H1 (cell line): ENCODE measurements around the gene LRRTM3. TPM values are rescaled to one million over a fixed set of nuclear protein-coding genes. Genes with fewer than 3 reads are reported as not detected.

Experiments
- polyA plus RNA-seq, 7 experiments: library from polyadenylated mRNA; depleted of rRNA in 3 of 7; stranded (reverse) in 5 of 7; unstranded in 2 of 7; fragments of >200 nt in 5 of 7; fragments of 200-250 nt in 2 of 7; gene quantifications; 1 replicate in 5 of 7; 2 replicates in 1 of 7; 4 replicates in 1 of 7; pipeline versions ENCODE4 v1.2.1 to v1.2.3, GENCODE V29; 2011 to 2013; ENCODE audit warnings: missing spikeins in 2 of 7, mixed read lengths in 2 of 7
- total RNA-seq: library from RNA; stranded (reverse); fragmentation: NEBNext Ultra II Directional; extraction: Animal tissue kit (Norgen Biotek cat#: 25700); gene quantifications from 2 replicates; pipeline ENCODE4 v1.2.1, GENCODE V29; 2021
- TF ChIP-seq, protein P1 (sequence below): fragments of 300-600 bp; sonication (generic); IDR thresholded peaks from 2 replicates; pipeline ENCODE4 v1.7.1; 2012; ENCODE audit warnings: low read length, moderate library complexity, mild to moderate bottlenecking, inconsistent platforms; ENCODE audit not compliant: insufficient replicate concordance

LRRTM3 gene
- total and polyA plus RNA-seq, 2 of the 8 experiments (the other 6 are each of a cell fraction or from before 2014, with no cell fraction given) = 0.33 to 0.48 TPM

DNA sequence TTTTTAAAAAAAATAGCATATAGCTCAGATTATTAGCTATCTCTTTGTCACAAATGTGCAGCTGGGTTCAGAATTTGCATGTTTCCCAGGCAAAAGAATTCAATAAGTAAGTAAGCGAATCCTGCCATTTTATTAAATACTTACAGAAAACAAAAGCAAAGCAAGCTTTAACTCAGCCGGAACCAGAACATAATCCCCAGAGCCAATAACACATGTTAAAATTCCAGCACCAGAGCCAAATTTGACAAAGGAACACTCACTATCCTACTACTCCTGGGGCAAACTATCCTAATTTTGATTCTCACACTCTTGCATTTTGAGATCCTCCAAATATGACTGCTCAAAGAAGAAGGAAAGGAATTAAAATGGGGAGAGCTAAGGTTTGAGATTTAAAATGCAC lies 32.6 kb downstream of the LRRTM3 start (continued):
- TF ChIP-seq, protein P1, sequence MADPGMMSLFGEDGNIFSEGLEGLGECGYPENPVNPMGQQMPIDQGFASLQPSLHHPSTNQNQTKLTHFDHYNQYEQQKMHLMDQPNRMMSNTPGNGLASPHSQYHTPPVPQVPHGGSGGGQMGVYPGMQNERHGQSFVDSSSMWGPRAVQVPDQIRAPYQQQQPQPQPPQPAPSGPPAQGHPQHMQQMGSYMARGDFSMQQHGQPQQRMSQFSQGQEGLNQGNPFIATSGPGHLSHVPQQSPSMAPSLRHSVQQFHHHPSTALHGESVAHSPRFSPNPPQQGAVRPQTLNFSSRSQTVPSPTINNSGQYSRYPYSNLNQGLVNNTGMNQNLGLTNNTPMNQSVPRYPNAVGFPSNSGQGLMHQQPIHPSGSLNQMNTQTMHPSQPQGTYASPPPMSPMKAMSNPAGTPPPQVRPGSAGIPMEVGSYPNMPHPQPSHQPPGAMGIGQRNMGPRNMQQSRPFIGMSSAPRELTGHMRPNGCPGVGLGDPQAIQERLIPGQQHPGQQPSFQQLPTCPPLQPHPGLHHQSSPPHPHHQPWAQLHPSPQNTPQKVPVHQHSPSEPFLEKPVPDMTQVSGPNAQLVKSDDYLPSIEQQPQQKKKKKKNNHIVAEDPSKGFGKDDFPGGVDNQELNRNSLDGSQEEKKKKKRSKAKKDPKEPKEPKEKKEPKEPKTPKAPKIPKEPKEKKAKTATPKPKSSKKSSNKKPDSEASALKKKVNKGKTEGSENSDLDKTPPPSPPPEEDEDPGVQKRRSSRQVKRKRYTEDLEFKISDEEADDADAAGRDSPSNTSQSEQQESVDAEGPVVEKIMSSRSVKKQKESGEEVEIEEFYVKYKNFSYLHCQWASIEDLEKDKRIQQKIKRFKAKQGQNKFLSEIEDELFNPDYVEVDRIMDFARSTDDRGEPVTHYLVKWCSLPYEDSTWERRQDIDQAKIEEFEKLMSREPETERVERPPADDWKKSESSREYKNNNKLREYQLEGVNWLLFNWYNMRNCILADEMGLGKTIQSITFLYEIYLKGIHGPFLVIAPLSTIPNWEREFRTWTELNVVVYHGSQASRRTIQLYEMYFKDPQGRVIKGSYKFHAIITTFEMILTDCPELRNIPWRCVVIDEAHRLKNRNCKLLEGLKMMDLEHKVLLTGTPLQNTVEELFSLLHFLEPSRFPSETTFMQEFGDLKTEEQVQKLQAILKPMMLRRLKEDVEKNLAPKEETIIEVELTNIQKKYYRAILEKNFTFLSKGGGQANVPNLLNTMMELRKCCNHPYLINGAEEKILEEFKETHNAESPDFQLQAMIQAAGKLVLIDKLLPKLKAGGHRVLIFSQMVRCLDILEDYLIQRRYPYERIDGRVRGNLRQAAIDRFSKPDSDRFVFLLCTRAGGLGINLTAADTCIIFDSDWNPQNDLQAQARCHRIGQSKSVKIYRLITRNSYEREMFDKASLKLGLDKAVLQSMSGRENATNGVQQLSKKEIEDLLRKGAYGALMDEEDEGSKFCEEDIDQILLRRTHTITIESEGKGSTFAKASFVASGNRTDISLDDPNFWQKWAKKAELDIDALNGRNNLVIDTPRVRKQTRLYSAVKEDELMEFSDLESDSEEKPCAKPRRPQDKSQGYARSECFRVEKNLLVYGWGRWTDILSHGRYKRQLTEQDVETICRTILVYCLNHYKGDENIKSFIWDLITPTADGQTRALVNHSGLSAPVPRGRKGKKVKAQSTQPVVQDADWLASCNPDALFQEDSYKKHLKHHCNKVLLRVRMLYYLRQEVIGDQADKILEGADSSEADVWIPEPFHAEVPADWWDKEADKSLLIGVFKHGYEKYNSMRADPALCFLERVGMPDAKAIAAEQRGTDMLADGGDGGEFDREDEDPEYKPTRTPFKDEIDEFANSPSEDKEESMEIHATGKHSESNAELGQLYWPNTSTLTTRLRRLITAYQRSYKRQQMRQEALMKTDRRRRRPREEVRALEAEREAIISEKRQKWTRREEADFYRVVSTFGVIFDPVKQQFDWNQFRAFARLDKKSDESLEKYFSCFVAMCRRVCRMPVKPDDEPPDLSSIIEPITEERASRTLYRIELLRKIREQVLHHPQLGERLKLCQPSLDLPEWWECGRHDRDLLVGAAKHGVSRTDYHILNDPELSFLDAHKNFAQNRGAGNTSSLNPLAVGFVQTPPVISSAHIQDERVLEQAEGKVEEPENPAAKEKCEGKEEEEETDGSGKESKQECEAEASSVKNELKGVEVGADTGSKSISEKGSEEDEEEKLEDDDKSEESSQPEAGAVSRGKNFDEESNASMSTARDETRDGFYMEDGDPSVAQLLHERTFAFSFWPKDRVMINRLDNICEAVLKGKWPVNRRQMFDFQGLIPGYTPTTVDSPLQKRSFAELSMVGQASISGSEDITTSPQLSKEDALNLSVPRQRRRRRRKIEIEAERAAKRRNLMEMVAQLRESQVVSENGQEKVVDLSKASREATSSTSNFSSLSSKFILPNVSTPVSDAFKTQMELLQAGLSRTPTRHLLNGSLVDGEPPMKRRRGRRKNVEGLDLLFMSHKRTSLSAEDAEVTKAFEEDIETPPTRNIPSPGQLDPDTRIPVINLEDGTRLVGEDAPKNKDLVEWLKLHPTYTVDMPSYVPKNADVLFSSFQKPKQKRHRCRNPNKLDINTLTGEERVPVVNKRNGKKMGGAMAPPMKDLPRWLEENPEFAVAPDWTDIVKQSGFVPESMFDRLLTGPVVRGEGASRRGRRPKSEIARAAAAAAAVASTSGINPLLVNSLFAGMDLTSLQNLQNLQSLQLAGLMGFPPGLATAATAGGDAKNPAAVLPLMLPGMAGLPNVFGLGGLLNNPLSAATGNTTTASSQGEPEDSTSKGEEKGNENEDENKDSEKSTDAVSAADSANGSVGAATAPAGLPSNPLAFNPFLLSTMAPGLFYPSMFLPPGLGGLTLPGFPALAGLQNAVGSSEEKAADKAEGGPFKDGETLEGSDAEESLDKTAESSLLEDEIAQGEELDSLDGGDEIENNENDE = no peak
